ENCODE data around the gene NR1H4. TPM values are rescaled to one million over a fixed set of nuclear protein-coding genes. Genes with fewer than 3 reads are reported as not detected.

The NR1H4 gene
- total and polyA plus RNA-seq, 2 of the 13 experiments (the other 11 are each of a cell fraction or from before 2014, with no cell fraction given), result 27.3 to 114 TPM

GRCh38 chr12:100476013-100476751 is 2.5 kb downstream of the NR1H4 start:
- no peaks in the 10 kb centered on the region for H3K27me3 ChIP-seq (ENCODE audit: control insufficient read depth in 1 of 2, insufficient read depth in 2 of 2, low read length in 2 of 2)
- in situ Hi-C loops (cut with HindIII; ENCODE audit: extremely low pct_ligation_motif_present, low pct_unique_long_range_greater_than_20kb), result no loop called here
- ChIA-PET CTCF (ENCODE audit: low intra/inter-chr PET ratio, low total read pairs) (no interaction called here), POLR2A (interaction anchor here (0.5 to 4.0 kb wide), 11 partner anchors 8 to 97 kb away, joined by 3 to 50 read pairs (median 7); partner anchors contain the start of gene GAS2L3)
- no TSS peak for BruUV-seq (replicated peaks)
- H2AFZ ChIP-seq (ENCODE audit: low read length), result no peak overlapping the region
- peak overlapping the region; percentile 69 to 88 (median 70) for H3K4me3 ChIP-seq (replicated peaks in 1 of 3; ENCODE audit: insufficient read depth in 1 of 3, low read depth in 2 of 3, low read length in 3 of 3)
- H3K9me3 ChIP-seq (ENCODE audit: low read length), result no peaks in the 10 kb centered on the region
- ATAC-seq, result peak; percentile 61
- 2% methylated on average over 14 of the region's 14 CpGs for WGBS (ENCODE audit: low lambda C conversion rate)
- no peaks in the 10 kb centered on the region for H4K20me1 ChIP-seq (ENCODE audit: insufficient read depth, low read length)
- H3K79me2 ChIP-seq (ENCODE audit: insufficient read depth, low read length), result peaks cover 71% of the 10 kb centered on the region
- intact Hi-C loops (cut with micrococcal nuclease; ENCODE audit: unreplicated experiment), result loop anchor here (1.0 to 2.0 kb wide), 2 partner anchors 39 to 71 kb away; no protein-coding TSS in a partner anchor
- peak; percentile 78 for DNase-seq (ENCODE audit: low spot score)
- peak overlapping the region; percentile 86 for H3K9ac ChIP-seq (ENCODE audit: insufficient read depth, low read depth, low read length)
- H3K36me3 ChIP-seq (replicated peaks in 1 of 2; ENCODE audit: control insufficient read depth in 1 of 2, insufficient read depth in 2 of 2, low read length in 2 of 2), result no peaks in the 10 kb centered on the region
- peaks cover 67% of the 10 kb centered on the region for H3K4me1 ChIP-seq (ENCODE audit: insufficient read depth, low read length)
- H3K4me2 ChIP-seq (ENCODE audit: low read depth, low read length), result peak overlapping the region; percentile 95
- H3K27ac ChIP-seq (ENCODE audit: extremely low read length, insufficient read depth, low read length), result peak overlapping the region; percentile 98
- peak; percentile 72 for FAIRE-seq
- TF ChIP-seq NR2C2 (CRISPR knock-in tag; IDR thresholded peaks at IDR 0.05; ENCODE audit: borderline replicate concordance) (0 out of 2 replicates have a peak, but pooled peaks have one; percentile 17), TOE1 (CRISPR knock-in tag; IDR thresholded peaks at IDR 0.05) (no peak), SP4 (CRISPR knock-in tag; IDR thresholded peaks at IDR 0.05) (no peak), ZNF510 (CRISPR knock-in tag; IDR thresholded peaks at IDR 0.05; ENCODE audit: low read depth) (0 out of 2 replicates have a peak, but pooled peaks have one; percentile 33), EP300 (IDR thresholded peaks at IDR 0.05; ENCODE audit: low read depth in 2 of 2, low read length in 2 of 2) (peak in 1 of 2 experiments; percentile 45; a peak in 1 of 4 replicates), EP300 (CRISPR knock-in tag; IDR thresholded peaks at IDR 0.05; ENCODE audit: borderline replicate concordance) (no peak), ZNF503 (CRISPR knock-in tag; IDR thresholded peaks at IDR 0.05) (0 out of 2 replicates have a peak, but pooled peaks have one; percentile 41), SCMH1 (CRISPR knock-in tag; IDR thresholded peaks at IDR 0.05; ENCODE audit: borderline replicate concordance) (no peak), ZNF614 (CRISPR knock-in tag; IDR thresholded peaks at IDR 0.05; ENCODE audit: borderline replicate concordance) (no peak; the same call in 1 of the 2 replicates), ARID3A (IDR thresholded peaks at IDR 0.05; ENCODE audit: low read depth, low read length) (no peak), ZNF232 (CRISPR knock-in tag; IDR thresholded peaks at IDR 0.05; ENCODE audit: borderline replicate concordance) (peak; percentile 80; the same call in 1 of the 2 replicates), ZSCAN20 (CRISPR knock-in tag; IDR thresholded peaks at IDR 0.05; ENCODE audit: borderline replicate concordance) (0 out of 2 replicates have a peak, but pooled peaks have one; percentile 44), KAT8 (CRISPR knock-in tag; IDR thresholded peaks at IDR 0.05) (no peak), RFXAP (CRISPR knock-in tag; IDR thresholded peaks at IDR 0.05; ENCODE audit: borderline replicate concordance) (0 out of 2 replicates have a peak, but pooled peaks have one; percentile 23), RCOR2 (CRISPR knock-in tag; IDR thresholded peaks at IDR 0.05) (peak; percentile 68; the same call in 1 of the 2 replicates), GABPA (IDR thresholded peaks at IDR 0.05; ENCODE audit: low read depth, low read length) (no peak), GABPA (CRISPR knock-in tag; IDR thresholded peaks at IDR 0.05; ENCODE audit: low read depth) (0 out of 2 replicates have a peak, but pooled peaks have one; percentile 15), REXO4 (CRISPR knock-in tag; IDR thresholded peaks at IDR 0.05; ENCODE audit: borderline replicate concordance) (no peak), GABPB1 (CRISPR knock-in tag; IDR thresholded peaks at IDR 0.05) (no peak), NR1H2 (CRISPR knock-in tag; IDR thresholded peaks at IDR 0.05; ENCODE audit: borderline replicate concordance, low read depth) (no peak), HOXA5 (CRISPR knock-in tag; IDR thresholded peaks at IDR 0.05) (peak; percentile 35), ATF7-NPFF (CRISPR knock-in tag; IDR thresholded peaks at IDR 0.05; ENCODE audit: low read depth) (no peak)
